Measurements from ENCODE around the gene FBXW7. TPM values are rescaled to one million over a fixed set of nuclear protein-coding genes. Genes with fewer than 3 reads are reported as not detected.

The FBXW7 gene
- total RNA-seq, 1 experiment from 2014 or later: 30.9 TPM

GRCh38 chr4:152283801-152284470, 252.0 kb downstream of the FBXW7 start:
- Histone ChIP-seq H3K4me1 (ENCODE audit: low read length) (peaks cover 3% of the 10 kb centered on the region), H3K9me3 (ENCODE audit: low read length) (no peaks in the 10 kb centered on the region), H3K4me3 (ENCODE audit: low read length) (no peak overlapping the region), H3K4me2 (ENCODE audit: low read depth, low read length, poor library complexity, severe bottlenecking) (no peak overlapping the region), H4K20me1 (ENCODE audit: insufficient read depth, low read depth, low read length) (no peaks in the 10 kb centered on the region), H3K36me3 (ENCODE audit: insufficient read depth, low read length) (no peaks in the 10 kb centered on the region), H3K9ac (ENCODE audit: low read length) (no peak overlapping the region), H3K79me2 (ENCODE audit: low read length) (no peaks in the 10 kb centered on the region), H3K27me3 (ENCODE audit: low read length) (no peaks in the 10 kb centered on the region), H2AFZ (ENCODE audit: low read length) (no peak overlapping the region), H3K27ac (ENCODE audit: low read length) (no peak overlapping the region), H3K9me2 (replicated peaks; ENCODE audit: insufficient read depth, low read length) (no peaks in the 10 kb centered on the region)
- DNase-seq: no peak

DNA sequence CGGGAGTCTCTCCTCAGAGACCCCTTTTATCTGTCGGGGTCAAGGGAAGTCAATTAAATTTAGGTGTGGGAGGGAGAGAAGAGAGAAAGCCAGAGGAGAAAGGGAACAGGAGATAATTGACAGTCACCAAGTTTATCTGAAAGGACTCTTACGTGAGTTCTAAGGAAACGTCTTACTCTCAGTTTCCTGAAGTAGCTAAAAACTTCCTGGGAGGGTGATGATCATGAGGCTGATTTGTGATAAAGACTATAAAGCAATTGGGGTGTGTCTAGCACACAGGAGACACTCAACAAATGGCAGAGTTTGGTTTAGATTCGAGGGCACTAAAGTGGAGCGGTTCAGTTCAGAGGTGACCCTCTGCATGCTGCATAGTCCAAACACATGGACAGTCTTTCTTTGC, 254.1 kb downstream of the FBXW7 start:
- Histone ChIP-seq H3K9me2 (replicated peaks; ENCODE audit: insufficient read depth, low read length) (no peaks in the 10 kb centered on the region), H3K4me3 (ENCODE audit: low read length) (no peak overlapping the region), H3K36me3 (ENCODE audit: insufficient read depth, low read length) (no peaks in the 10 kb centered on the region), H3K4me2 (ENCODE audit: low read depth, low read length, poor library complexity, severe bottlenecking) (no peak overlapping the region), H2AFZ (ENCODE audit: low read length) (no peak overlapping the region), H3K9me3 (ENCODE audit: low read length) (no peaks in the 10 kb centered on the region), H3K27me3 (ENCODE audit: low read length) (no peaks in the 10 kb centered on the region), H3K9ac (ENCODE audit: low read length) (no peak overlapping the region), H3K79me2 (ENCODE audit: low read length) (no peaks in the 10 kb centered on the region), H4K20me1 (ENCODE audit: insufficient read depth, low read depth, low read length) (no peaks in the 10 kb centered on the region), H3K4me1 (ENCODE audit: low read length) (peaks cover 10% of the 10 kb centered on the region), H3K27ac (ENCODE audit: low read length) (no peak overlapping the region)
- DNase-seq: no peak

DNA sequence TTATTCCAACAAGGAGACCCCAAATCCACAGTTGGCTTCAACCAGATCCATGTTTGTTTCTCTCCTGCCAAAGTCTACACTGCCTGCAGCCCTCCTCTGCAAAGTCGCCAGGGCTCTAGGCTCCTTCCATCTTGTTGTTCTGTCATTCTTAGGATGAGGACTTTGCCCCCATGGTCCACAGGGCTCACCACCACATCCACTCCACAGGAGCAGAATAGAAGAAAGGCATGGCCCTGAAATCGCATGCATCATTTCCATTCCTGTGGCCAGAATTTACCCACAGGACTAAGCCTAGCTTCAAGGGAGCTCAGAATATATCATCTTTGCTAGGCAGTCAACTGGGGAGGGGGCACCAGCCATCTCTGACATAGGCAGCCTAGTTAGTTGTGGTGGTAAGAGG, 254.7 kb downstream of the FBXW7 start:
- no peak overlapping the region for H3K4me2 ChIP-seq (ENCODE audit: low read depth, low read length, poor library complexity, severe bottlenecking)
- H2AFZ ChIP-seq (ENCODE audit: low read length): no peak overlapping the region
- no peak overlapping the region for H3K4me3 ChIP-seq (ENCODE audit: low read length)
- H4K20me1 ChIP-seq (ENCODE audit: insufficient read depth, low read depth, low read length): no peaks in the 10 kb centered on the region
- DNase-seq: no peak
- no peak overlapping the region for H3K9ac ChIP-seq (ENCODE audit: low read length)
- no peak overlapping the region for H3K27ac ChIP-seq (ENCODE audit: low read length)
- no peaks in the 10 kb centered on the region for H3K9me2 ChIP-seq (replicated peaks; ENCODE audit: insufficient read depth, low read length)
- H3K79me2 ChIP-seq (ENCODE audit: low read length): no peaks in the 10 kb centered on the region
- H3K27me3 ChIP-seq (ENCODE audit: low read length): no peaks in the 10 kb centered on the region
- H3K36me3 ChIP-seq (ENCODE audit: insufficient read depth, low read length): no peaks in the 10 kb centered on the region
- no peaks in the 10 kb centered on the region for H3K9me3 ChIP-seq (ENCODE audit: low read length)
- H3K4me1 ChIP-seq (ENCODE audit: low read length): peaks cover 10% of the 10 kb centered on the region

DNA sequence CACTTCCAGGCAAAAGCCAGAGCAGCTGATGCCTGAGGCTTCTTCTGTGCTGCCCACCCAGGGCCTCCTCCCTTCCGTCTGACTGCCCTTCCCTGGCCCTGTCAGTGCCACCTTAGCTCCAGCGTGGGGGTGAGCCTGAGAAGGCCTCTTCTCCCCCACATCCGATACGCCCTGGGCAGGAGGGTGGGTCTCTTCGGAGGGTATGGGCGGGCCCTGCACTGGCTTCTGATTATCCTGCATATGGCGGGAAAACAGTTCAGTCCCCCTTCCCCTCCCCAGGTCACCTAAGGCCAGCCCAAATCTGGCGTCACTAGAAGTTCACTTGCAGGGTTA, 256.7 kb downstream of the FBXW7 start:
- Histone ChIP-seq H3K9ac (ENCODE audit: low read length) (no peak overlapping the region), H3K36me3 (ENCODE audit: insufficient read depth, low read length) (no peaks in the 10 kb centered on the region), H3K4me1 (ENCODE audit: low read length) (peaks cover 10% of the 10 kb centered on the region), H3K9me3 (ENCODE audit: low read length) (no peaks in the 10 kb centered on the region), H3K27ac (ENCODE audit: low read length) (no peak overlapping the region), H3K4me3 (ENCODE audit: low read length) (no peak overlapping the region), H3K27me3 (ENCODE audit: low read length) (no peaks in the 10 kb centered on the region), H3K4me2 (ENCODE audit: low read depth, low read length, poor library complexity, severe bottlenecking) (no peak overlapping the region), H3K79me2 (ENCODE audit: low read length) (no peaks in the 10 kb centered on the region), H4K20me1 (ENCODE audit: insufficient read depth, low read depth, low read length) (no peaks in the 10 kb centered on the region), H2AFZ (ENCODE audit: low read length) (no peak overlapping the region), H3K9me2 (replicated peaks; ENCODE audit: insufficient read depth, low read length) (no peaks in the 10 kb centered on the region)
- DNase-seq: no peak

GRCh38 chr4:152278505-152279233, 257.2 kb downstream of the FBXW7 start:
- no peaks in the 10 kb centered on the region for H4K20me1 ChIP-seq (ENCODE audit: insufficient read depth, low read depth, low read length)
- H3K4me3 ChIP-seq (ENCODE audit: low read length): no peak overlapping the region
- H3K9me3 ChIP-seq (ENCODE audit: low read length): no peaks in the 10 kb centered on the region
- no peaks in the 10 kb centered on the region for H3K27me3 ChIP-seq (ENCODE audit: low read length)
- no peak for DNase-seq
- H3K36me3 ChIP-seq (ENCODE audit: insufficient read depth, low read length): no peaks in the 10 kb centered on the region
- no peak overlapping the region for H3K27ac ChIP-seq (ENCODE audit: low read length)
- H3K79me2 ChIP-seq (ENCODE audit: low read length): no peaks in the 10 kb centered on the region
- H3K9me2 ChIP-seq (replicated peaks; ENCODE audit: insufficient read depth, low read length): no peaks in the 10 kb centered on the region
- no peak overlapping the region for H3K9ac ChIP-seq (ENCODE audit: low read length)
- no peak overlapping the region for H2AFZ ChIP-seq (ENCODE audit: low read length)
- H3K4me1 ChIP-seq (ENCODE audit: low read length): peaks cover 10% of the 10 kb centered on the region
- H3K4me2 ChIP-seq (ENCODE audit: low read depth, low read length, poor library complexity, severe bottlenecking): no peak overlapping the region

GRCh38 chr4:152278172-152278504, 257.8 kb downstream of the FBXW7 start:
- H2AFZ ChIP-seq (ENCODE audit: low read length): no peak overlapping the region
- no peak overlapping the region for H3K27ac ChIP-seq (ENCODE audit: low read length)
- no peaks in the 10 kb centered on the region for H3K9me2 ChIP-seq (replicated peaks; ENCODE audit: insufficient read depth, low read length)
- no peaks in the 10 kb centered on the region for H3K9me3 ChIP-seq (ENCODE audit: low read length)
- no peak overlapping the region for H3K9ac ChIP-seq (ENCODE audit: low read length)
- no peaks in the 10 kb centered on the region for H3K27me3 ChIP-seq (ENCODE audit: low read length)
- no peaks in the 10 kb centered on the region for H3K36me3 ChIP-seq (ENCODE audit: insufficient read depth, low read length)
- H3K4me2 ChIP-seq (ENCODE audit: low read depth, low read length, poor library complexity, severe bottlenecking): no peak overlapping the region
- no peak overlapping the region for H3K4me3 ChIP-seq (ENCODE audit: low read length)
- no peaks in the 10 kb centered on the region for H4K20me1 ChIP-seq (ENCODE audit: insufficient read depth, low read depth, low read length)
- DNase-seq: no peak
- peaks cover 10% of the 10 kb centered on the region for H3K4me1 ChIP-seq (ENCODE audit: low read length)
- no peaks in the 10 kb centered on the region for H3K79me2 ChIP-seq (ENCODE audit: low read length)

DNA sequence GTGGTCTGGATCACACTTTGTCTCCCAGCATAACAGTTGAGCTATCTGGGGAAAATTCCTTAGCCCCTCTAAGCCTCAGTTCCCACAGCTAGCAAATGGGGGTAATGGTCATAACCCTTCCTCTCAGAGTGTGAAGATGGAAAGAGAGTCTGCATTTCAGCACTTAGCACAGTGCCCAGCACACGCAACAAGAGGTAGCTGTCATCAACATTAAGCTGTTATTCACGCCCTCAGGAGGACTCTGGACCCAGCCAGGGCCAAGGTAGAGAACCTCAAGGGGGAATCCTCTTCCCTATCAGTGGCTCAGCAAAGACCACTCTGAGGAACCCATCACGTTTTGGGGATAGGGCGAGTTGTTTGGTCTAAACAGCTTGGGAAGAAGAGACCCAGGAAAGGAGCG, 258.6 kb downstream of the FBXW7 start:
- Histone ChIP-seq H3K4me3 (ENCODE audit: low read length) (no peak overlapping the region), H3K9me2 (replicated peaks; ENCODE audit: insufficient read depth, low read length) (no peaks in the 10 kb centered on the region)

DNA sequence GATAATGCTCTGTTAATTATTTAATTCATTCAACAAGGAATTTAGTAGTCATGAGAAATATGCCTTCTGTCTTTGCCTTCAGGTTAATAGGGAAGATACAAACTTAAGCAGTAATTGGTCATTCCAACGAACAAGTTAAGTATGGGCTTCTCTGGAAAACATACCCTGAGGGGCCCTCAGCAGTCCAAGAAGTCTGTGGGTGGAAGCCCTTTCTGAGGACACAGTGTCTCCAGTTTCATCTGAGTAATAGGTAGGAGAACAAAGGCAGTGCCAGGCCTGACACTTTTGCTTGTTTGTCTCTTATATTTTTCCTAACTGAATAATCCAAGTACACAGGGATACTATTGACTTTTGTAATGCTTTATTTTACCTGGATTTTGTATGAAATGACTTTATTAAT, 262.5 kb downstream of the FBXW7 start:
- no peaks in the 10 kb centered on the region for H4K20me1 ChIP-seq (ENCODE audit: insufficient read depth, low read depth, low read length)
- no peak overlapping the region for H2AFZ ChIP-seq (ENCODE audit: low read length)
- H3K9me3 ChIP-seq (ENCODE audit: low read length): no peaks in the 10 kb centered on the region
- H3K9me2 ChIP-seq (replicated peaks; ENCODE audit: insufficient read depth, low read length): no peaks in the 10 kb centered on the region
- H3K36me3 ChIP-seq (ENCODE audit: insufficient read depth, low read length): no peaks in the 10 kb centered on the region
- no peaks in the 10 kb centered on the region for H3K79me2 ChIP-seq (ENCODE audit: low read length)
- no peak for DNase-seq
- peaks cover 1% of the 10 kb centered on the region for H3K4me1 ChIP-seq (ENCODE audit: low read length)
- no peak overlapping the region for H3K27ac ChIP-seq (ENCODE audit: low read length)
- H3K9ac ChIP-seq (ENCODE audit: low read length): no peak overlapping the region
- H3K4me3 ChIP-seq (ENCODE audit: low read length): no peak overlapping the region
- H3K4me2 ChIP-seq (ENCODE audit: low read depth, low read length, poor library complexity, severe bottlenecking): no peak overlapping the region
- H3K27me3 ChIP-seq (ENCODE audit: low read length): no peaks in the 10 kb centered on the region

More for the DNA sequence above, 258.6 kb downstream of the FBXW7 start:
- H4K20me1 ChIP-seq (ENCODE audit: insufficient read depth, low read depth, low read length): no peaks in the 10 kb centered on the region
- H3K27ac ChIP-seq (ENCODE audit: low read length): no peak overlapping the region
- DNase-seq: no peak
- H3K4me1 ChIP-seq (ENCODE audit: low read length): peaks cover 10% of the 10 kb centered on the region
- H3K27me3 ChIP-seq (ENCODE audit: low read length): no peaks in the 10 kb centered on the region
- no peaks in the 10 kb centered on the region for H3K79me2 ChIP-seq (ENCODE audit: low read length)
- H3K4me2 ChIP-seq (ENCODE audit: low read depth, low read length, poor library complexity, severe bottlenecking): no peak overlapping the region
- no peak overlapping the region for H3K9ac ChIP-seq (ENCODE audit: low read length)
- H3K9me3 ChIP-seq (ENCODE audit: low read length): no peaks in the 10 kb centered on the region
- H3K36me3 ChIP-seq (ENCODE audit: insufficient read depth, low read length): no peaks in the 10 kb centered on the region
- no peak overlapping the region for H2AFZ ChIP-seq (ENCODE audit: low read length)

Measured in Karpas-422 (cell line).